GOT3 (cell line): ENCODE results near the gene RABGGTA.

Source experiments
- DNase-seq: peaks from one replicate; lab custom pipeline; 2025; ENCODE audit warnings: mixed read lengths; lab: John Stamatoyannopoulos, UW

The RABGGTA gene

GRCh38 chr14:24279301-24280186 is 8.1 kb upstream of the RABGGTA start:
- DNase-seq, result no peak

GRCh38 chr14:24278424-24278823 is 7.0 kb upstream of the RABGGTA start:
- no peak for DNase-seq

GRCh38 chr14:24277606-24278321 is 6.4 kb upstream of the RABGGTA start:
- DNase-seq, result no peak

- no peak for DNase-seq
Measured at GRCh38 chr14:24277071-24277470, 5.7 kb upstream of the RABGGTA start.

GRCh38 chr14:24274101-24274543 is 2.7 kb upstream of the RABGGTA start:
- no peak for DNase-seq

GRCh38 chr14:24273422-24273998 is 2.1 kb upstream of the RABGGTA start:
- no peak for DNase-seq

- no peak for DNase-seq
Measured at GRCh38 chr14:24272467-24272866, 1.1 kb upstream of the RABGGTA start.

- DNase-seq, result no peak
Measured at GRCh38 chr14:24271834-24272263, 452 bp upstream of the RABGGTA start.

GRCh38 chr14:24270537-24271133 is 762 bp downstream of the RABGGTA start:
- no peak for DNase-seq

- no peak for DNase-seq
Measured at GRCh38 chr14:24269910-24270536, 1.4 kb downstream of the RABGGTA start.

GRCh38 chr14:24269368-24269767 is 2.0 kb downstream of the RABGGTA start:
- no peak for DNase-seq

- DNase-seq, result no peak
Measured at GRCh38 chr14:24268225-24268624, 3.2 kb downstream of the RABGGTA start.

GRCh38 chr14:24267516-24267915 is 3.9 kb downstream of the RABGGTA start:
- no peak for DNase-seq

GRCh38 chr14:24266344-24267244 is 4.8 kb downstream of the RABGGTA start:
- no peak for DNase-seq

GRCh38 chr14:24264298-24264697 is 7.1 kb downstream of the RABGGTA start:
- no peak for DNase-seq

- DNase-seq, result no peak
Measured at GRCh38 chr14:24263848-24264247, 7.5 kb downstream of the RABGGTA start.

- no peak for DNase-seq
Measured at GRCh38 chr14:24262821-24263733, 8.3 kb downstream of the RABGGTA start, which contains the start of gene TGM1. TGM1 (minus strand) TSS chr14:24263177; CDS start chr14:24262352, 825 bp downstream.

GRCh38 chr14:24261969-24262327 is 9.4 kb downstream of the RABGGTA start:
- no peak for DNase-seq

- DNase-seq, result no peak
Measured at GRCh38 chr14:24261256-24261968, 10.0 kb downstream of the RABGGTA start.
